ENCODE data around the gene CNTNAP3.
"Not testable (repeated sequence)": the region's sequence is repeated elsewhere in the genome, so short reads cannot be mapped to it uniquely, and the experiment has no call there.

DNA sequence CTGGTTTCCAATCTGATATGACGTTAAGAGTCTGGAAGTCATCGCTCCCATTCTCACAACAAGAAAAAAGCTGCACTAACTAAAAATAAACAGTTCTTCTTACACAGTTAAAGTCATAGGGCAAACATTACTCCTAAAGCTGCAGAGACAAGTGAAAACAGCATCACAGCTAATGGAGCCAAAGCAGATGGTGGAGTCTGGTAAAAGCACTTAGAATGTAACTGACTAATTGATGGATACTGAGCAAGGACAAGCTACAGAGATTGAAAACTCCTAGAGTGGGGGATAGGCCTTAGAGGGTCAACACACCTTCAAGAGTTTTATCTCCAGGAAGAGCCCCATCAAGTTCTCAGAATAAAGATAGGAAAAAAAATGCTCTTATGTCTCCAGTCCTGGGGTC lies 166.6 kb downstream of the CNTNAP3 start:
- TF ChIP-seq TARDBP (IDR thresholded peaks at IDR 0.05); ZNF384 (IDR thresholded peaks at IDR 0.05); HDGF (IDR thresholded peaks at IDR 0.05; ENCODE audit: borderline replicate concordance); FOXM1 (IDR thresholded peaks at IDR 0.05; ENCODE audit: borderline replicate concordance); SUZ12 (IDR thresholded peaks at IDR 0.05); BHLHE40 (IDR thresholded peaks at IDR 0.05; ENCODE audit: borderline replicate concordance); SP1 (IDR thresholded peaks at IDR 0.05); FOXK2 (IDR thresholded peaks at IDR 0.05); L3MBTL2 (conservative IDR thresholded peaks at IDR 0.05): not testable (repeated sequence)
- TF ChIP-seq, protein P1, sequence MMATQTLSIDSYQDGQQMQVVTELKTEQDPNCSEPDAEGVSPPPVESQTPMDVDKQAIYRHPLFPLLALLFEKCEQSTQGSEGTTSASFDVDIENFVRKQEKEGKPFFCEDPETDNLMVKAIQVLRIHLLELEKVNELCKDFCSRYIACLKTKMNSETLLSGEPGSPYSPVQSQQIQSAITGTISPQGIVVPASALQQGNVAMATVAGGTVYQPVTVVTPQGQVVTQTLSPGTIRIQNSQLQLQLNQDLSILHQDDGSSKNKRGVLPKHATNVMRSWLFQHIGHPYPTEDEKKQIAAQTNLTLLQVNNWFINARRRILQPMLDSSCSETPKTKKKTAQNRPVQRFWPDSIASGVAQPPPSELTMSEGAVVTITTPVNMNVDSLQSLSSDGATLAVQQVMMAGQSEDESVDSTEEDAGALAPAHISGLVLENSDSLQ (IDR thresholded peaks at IDR 0.05): not testable (repeated sequence)

Measured in HEK293T (cell line).